Muscle layer of duodenum (tissue), 2 donors: ENCODE results near the gene CYBB.

Experiments
- H3K27ac ChIP-seq: one replicate; pipeline ENCODE4 v1.7.0; 2013; ENCODE audit warnings: mild to moderate bottlenecking, low read length
- H3K27me3 ChIP-seq: one replicate; pipeline ENCODE4 v1.7.0; 2013; ENCODE audit warnings: low read depth, mild to moderate bottlenecking, control low read depth, low read length
- H3K36me3 ChIP-seq, 2 donors: one replicate each; pipeline ENCODE4 v1.7.0; 2013; ENCODE audit warnings: low read length in 2 of 2, control low read depth in 1 of 2, mild to moderate bottlenecking in 1 of 2; ENCODE audit not compliant: insufficient read depth in 2 of 2, control insufficient read depth in 1 of 2
- H3K4me1 ChIP-seq, 2 donors: one replicate each; pipeline ENCODE4 v1.7.0; 2013; ENCODE audit warnings: low read length in 2 of 2, mild to moderate bottlenecking in 2 of 2, control low read depth in 1 of 2, moderate library complexity in 1 of 2; ENCODE audit not compliant: insufficient read depth in 2 of 2, control insufficient read depth in 1 of 2
- H3K4me3 ChIP-seq, 2 donors: one replicate each; pipeline ENCODE4 v1.7.0; 2013; ENCODE audit warnings: low read length in 2 of 2, low read depth in 1 of 2, mild to moderate bottlenecking in 1 of 2
- H3K9me3 ChIP-seq, 2 donors: one replicate each; pipeline ENCODE4 v1.7.0; 2013; ENCODE audit warnings: low read length in 2 of 2, control low read depth in 1 of 2, mild to moderate bottlenecking in 1 of 2; ENCODE audit not compliant: control insufficient read depth in 1 of 2
- donor health status: healthy.

The CYBB gene

DNA sequence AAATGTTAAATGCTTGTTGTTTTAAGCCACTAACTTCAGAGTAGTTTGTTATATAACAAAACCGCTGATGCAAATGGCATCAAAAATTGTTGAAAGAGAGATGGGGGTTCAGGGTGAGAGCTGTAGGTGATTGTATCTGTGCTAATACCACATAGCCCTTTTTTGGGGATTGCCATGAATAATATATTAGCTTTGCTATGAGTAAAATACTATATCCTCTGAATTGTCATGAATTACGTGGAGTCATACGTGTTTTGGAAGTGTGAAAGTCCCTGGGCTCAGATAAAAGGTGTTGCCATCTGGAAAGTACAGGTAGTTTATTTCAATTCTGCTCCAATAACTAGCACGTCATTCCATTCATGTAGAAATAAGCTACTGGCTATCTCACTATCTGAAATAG lies 36.9 kb downstream of the CYBB start:
- Histone ChIP-seq H3K36me3 (no peaks in the 10 kb centered on the region), H3K4me3 (no peak overlapping the region), H3K27me3 (no peaks in the 10 kb centered on the region), H3K4me1 (no peaks in the 10 kb centered on the region), H3K27ac (no peak overlapping the region), H3K9me3 (no peaks in the 10 kb centered on the region)

DNA sequence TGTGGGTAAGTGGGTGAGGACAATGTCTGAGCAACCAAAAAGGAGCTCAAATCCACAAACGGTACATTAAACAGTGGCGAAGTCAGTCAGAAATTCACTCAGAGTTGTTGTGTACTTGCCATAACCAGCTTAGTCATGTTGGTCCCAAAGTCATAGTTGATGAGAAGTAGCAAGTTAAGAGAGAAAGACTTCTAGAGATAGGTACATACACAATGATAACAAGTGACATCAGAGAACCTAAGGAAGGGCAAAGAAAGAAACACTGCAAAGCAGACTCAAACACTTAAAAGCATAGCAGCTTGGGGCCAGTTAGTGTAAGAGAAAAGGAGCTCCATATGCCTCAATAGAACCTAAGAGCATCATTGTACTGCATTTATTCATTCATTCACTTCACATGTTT lies 37.3 kb downstream of the CYBB start:
- H3K27me3 ChIP-seq: no peaks in the 10 kb centered on the region
- no peak overlapping the region for H3K27ac ChIP-seq
- H3K36me3 ChIP-seq: no peaks in the 10 kb centered on the region
- H3K4me3 ChIP-seq: no peak overlapping the region
- H3K4me1 ChIP-seq: no peaks in the 10 kb centered on the region
- H3K9me3 ChIP-seq: no peaks in the 10 kb centered on the region

DNA sequence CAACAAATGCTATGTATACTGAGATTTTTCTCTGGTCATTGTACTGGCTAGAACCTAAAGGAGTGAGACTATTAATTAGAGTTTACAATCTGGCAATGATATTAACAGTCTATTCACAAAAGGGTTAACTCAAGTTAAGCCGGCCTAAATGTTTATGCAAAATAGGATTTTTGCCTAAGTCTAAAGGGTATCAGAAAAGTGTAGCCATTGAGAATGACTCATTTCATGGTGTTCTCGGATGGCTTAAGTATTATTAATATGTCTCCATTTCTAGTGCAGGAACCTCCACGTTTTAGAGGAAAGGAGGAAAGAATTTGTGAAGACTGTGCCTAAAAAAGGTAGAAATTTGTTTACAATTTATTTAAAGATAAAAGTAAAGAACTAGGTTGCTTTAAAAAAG lies 37.7 kb downstream of the CYBB start:
- Histone ChIP-seq H3K9me3 (no peaks in the 10 kb centered on the region), H3K4me1 (no peaks in the 10 kb centered on the region), H3K27ac (no peak overlapping the region), H3K27me3 (no peaks in the 10 kb centered on the region), H3K4me3 (no peak overlapping the region), H3K36me3 (no peaks in the 10 kb centered on the region)

DNA sequence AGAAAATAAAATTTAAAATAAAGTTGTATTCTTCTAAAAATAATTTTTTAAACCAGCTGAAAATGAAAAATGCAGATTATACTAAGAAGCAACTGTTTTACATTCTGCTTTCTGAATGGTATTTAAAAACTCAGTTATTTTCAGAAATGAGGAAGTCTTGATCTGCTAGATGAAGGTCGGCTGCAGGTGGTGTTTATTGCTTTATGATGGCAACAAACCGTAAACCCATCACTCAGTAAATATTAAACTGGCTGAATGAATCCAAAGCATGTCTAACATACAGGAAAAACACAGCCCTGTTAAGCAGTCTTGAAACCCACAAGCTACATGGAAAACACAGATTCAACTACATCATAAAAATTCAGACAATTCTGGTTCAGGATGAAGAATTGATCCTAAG lies 38.2 kb downstream of the CYBB start:
- H3K4me3 ChIP-seq: no peak overlapping the region
- H3K4me1 ChIP-seq: no peaks in the 10 kb centered on the region
- no peak overlapping the region for H3K27ac ChIP-seq

DNA sequence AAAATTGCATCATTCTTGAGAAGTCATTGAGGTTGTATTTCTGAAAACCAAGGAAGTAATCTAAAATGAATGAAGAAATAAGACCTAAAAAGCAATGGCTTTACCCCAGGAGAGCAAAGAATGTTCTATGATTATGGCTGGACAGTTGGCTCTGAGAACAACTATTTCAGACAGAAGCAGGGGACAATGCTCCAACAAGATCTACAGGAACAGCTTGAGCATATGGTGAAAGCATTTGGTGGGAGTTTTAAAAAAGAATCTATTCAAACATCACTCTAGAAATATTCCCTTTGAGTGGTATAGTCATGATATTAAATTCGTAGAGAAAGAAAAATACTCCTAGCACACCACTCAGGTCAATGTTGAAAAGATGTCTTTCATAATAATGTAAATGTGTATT lies 40.8 kb downstream of the CYBB start:
- H3K27me3 ChIP-seq: no peaks in the 10 kb centered on the region
- no peaks in the 10 kb centered on the region for H3K36me3 ChIP-seq
- no peak overlapping the region for H3K4me3 ChIP-seq
- no peak overlapping the region for H3K27ac ChIP-seq
- no peaks in the 10 kb centered on the region for H3K9me3 ChIP-seq
- H3K4me1 ChIP-seq: no peaks in the 10 kb centered on the region

More for the DNA sequence above, 38.2 kb downstream of the CYBB start:
- no peaks in the 10 kb centered on the region for H3K36me3 ChIP-seq
- no peaks in the 10 kb centered on the region for H3K27me3 ChIP-seq
- H3K9me3 ChIP-seq: no peaks in the 10 kb centered on the region

DNA sequence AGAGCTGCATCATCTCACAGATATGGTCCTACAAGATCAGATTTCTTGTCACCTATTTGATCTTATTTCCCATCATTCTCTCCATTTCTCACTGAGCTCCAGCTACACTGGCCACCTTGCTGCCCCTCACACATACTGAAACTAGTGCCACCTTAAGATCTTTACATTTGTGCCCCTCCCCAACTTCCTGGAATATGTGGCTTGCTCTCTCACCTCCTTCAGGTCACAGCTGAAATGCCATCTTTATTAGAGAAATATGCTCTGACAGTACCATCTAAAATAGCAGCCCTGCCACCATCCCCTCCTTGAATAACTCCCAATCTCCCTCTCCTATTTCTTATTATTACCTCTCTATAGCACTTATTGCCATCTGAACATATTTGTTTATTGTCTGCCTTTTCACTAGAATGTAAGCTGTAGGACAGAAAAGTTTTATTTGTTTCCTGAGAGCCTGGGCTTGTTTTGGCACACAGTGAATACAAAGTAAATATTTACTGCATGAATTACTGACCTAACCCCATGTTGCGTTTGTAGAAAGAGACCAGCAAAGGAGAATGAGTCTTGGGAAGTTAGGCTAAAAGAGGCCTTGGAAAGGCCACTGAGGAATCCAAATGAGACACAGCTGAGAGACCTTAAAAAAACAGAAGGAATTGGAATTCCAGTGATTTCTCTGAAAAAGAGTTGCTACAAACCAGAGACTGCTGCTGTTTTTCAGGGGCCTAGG lies 44.8 kb downstream of the CYBB start:
- H3K27me3 ChIP-seq: no peaks in the 10 kb centered on the region
- no peak overlapping the region for H3K27ac ChIP-seq

GRCh38 chrX:37825215-37825842 lies 45.5 kb downstream of the CYBB start:
- Histone ChIP-seq H3K4me3 (no peak overlapping the region), H3K9me3 (no peaks in the 10 kb centered on the region), H3K4me1 (no peaks in the 10 kb centered on the region), H3K36me3 (no peaks in the 10 kb centered on the region), H3K27ac (no peak overlapping the region), H3K27me3 (no peaks in the 10 kb centered on the region)

More for the DNA sequence above, 44.8 kb downstream of the CYBB start:
- Histone ChIP-seq H3K4me3 (no peak overlapping the region), H3K9me3 (no peaks in the 10 kb centered on the region), H3K36me3 (no peaks in the 10 kb centered on the region), H3K4me1 (no peaks in the 10 kb centered on the region)

GRCh38 chrX:37829721-37830120 lies 49.9 kb downstream of the CYBB start:
- no peaks in the 10 kb centered on the region for H3K36me3 ChIP-seq
- no peak overlapping the region for H3K4me3 ChIP-seq
- H3K4me1 ChIP-seq: no peaks in the 10 kb centered on the region
- no peaks in the 10 kb centered on the region for H3K9me3 ChIP-seq
- H3K27ac ChIP-seq: no peak overlapping the region
- no peaks in the 10 kb centered on the region for H3K27me3 ChIP-seq

DNA sequence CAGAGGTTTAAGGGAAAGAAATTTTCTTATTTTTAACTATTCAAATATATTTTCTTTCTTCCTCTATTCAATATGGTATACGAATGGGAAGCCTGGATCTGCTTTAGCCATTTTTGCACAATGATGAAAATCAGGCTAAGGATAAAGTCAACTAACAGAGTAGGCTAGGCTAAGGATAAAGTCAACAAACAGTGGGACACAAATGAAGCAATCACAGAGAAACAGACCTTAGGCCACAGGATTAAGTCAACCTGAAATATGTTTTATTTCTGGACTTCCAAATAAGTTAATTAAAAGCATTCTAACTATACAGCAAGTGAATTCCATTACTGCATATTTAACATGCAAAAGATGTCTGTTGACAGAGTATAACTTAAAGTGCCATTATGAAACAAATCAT lies 50.5 kb downstream of the CYBB start:
- Histone ChIP-seq H3K4me3 (no peak overlapping the region), H3K27me3 (no peaks in the 10 kb centered on the region), H3K9me3 (no peaks in the 10 kb centered on the region), H3K4me1 (no peaks in the 10 kb centered on the region), H3K27ac (no peak overlapping the region), H3K36me3 (no peaks in the 10 kb centered on the region)

DNA sequence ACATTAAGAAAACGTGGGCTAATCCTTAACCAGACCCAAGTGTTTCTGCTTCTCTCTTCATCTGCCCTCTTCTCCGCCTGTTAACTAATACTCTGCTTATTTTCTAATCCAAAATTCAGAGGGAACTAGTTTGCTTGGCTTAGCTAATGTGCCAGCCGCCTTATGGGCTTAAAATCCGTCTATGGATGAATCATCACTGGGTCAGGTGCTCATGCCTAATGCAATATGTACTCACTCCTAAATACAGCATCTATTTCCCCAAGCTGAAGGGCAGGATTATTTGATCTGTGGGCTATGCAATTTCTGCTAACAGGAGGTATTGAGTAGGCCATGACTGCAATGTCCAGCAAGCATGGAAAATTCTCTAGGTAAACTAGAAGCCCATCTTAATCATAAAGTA lies 55.1 kb downstream of the CYBB start:
- Histone ChIP-seq H3K27ac (no peak overlapping the region), H3K9me3 (no peaks in the 10 kb centered on the region)

DNA sequence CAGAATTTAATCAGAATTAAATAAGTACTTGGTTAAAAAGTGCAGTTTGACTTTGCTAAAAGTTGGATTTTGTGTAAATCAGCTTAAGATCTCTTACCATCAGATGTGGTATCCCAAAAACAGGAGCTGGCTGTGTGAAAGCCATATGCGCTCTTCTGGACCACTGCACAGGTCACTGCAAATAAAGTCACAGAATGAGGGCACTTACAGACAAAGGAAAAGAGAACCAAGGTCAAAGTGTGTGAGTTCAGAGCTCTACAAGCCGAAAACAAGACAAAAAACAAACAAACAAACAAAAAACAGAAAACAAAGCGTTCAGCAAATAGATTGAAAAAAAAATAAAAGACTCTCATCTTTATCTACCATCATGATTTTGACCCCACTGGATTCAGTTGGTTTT lies 61.1 kb downstream of the CYBB start:
- Histone ChIP-seq H3K4me3 (no peak overlapping the region), H3K27me3 (no peaks in the 10 kb centered on the region), H3K4me1 (no peaks in the 10 kb centered on the region), H3K9me3 (no peaks in the 10 kb centered on the region), H3K27ac (no peak overlapping the region), H3K36me3 (peaks cover 4 to 7% of the 10 kb centered on the region in 2 donors)

More for the DNA sequence above, 55.1 kb downstream of the CYBB start:
- Histone ChIP-seq H3K36me3 (peaks cover 4% of the 10 kb centered on the region in 2 donors), H3K4me1 (no peaks in the 10 kb centered on the region), H3K27me3 (no peaks in the 10 kb centered on the region), H3K4me3 (no peak overlapping the region)

GRCh38 chrX:37844622-37845021 lies 64.8 kb downstream of the CYBB start:
- peaks cover 0 to 3% of the 10 kb centered on the region in 2 donors for H3K36me3 ChIP-seq

More at GRCh38 chrX:37844622-37845021, 64.8 kb downstream of the CYBB start:
- Histone ChIP-seq H3K4me3 (no peak overlapping the region), H3K27ac (no peak overlapping the region), H3K4me1 (no peaks in the 10 kb centered on the region), H3K27me3 (no peaks in the 10 kb centered on the region), H3K9me3 (no peaks in the 10 kb centered on the region)
